Calu3 (cell line): ENCODE measurements around the gene IL13. TPM values are rescaled to one million over a fixed set of nuclear protein-coding genes. Genes with fewer than 3 reads are reported as not detected.

Experiments used
- BruUV-seq: library from RNA; stranded (reverse); fragments of 400-500 nt; replicated peaks from 2 replicates; lab custom pipeline; 2021; lab: Mats Ljungman, UMichigan
- CTCF ChIA-PET: fragments of 300-600 bp; sonication (Branson Sonifier 250); formaldehyde crosslinking; loops from one replicate; lab custom pipeline; 2022; ENCODE audit warnings: antibody characterized with exemption; lab: Charles Lee
- DNase-seq: peaks from one replicate; pipeline ENCODE4 v3.0.0; 2022
- H3K27ac Mint-ChIP-seq: one replicate; pipeline ENCODE4 v1.8.0; 2022; ENCODE audit warnings: mixed read lengths; ENCODE audit not compliant: unreplicated experiment
- H3K27me3 Mint-ChIP-seq: one replicate; pipeline ENCODE4 v1.8.0; 2022; ENCODE audit warnings: mixed read lengths; ENCODE audit not compliant: unreplicated experiment
- H3K36me3 Mint-ChIP-seq: one replicate; pipeline ENCODE4 v1.8.0; 2022; ENCODE audit warnings: mild to moderate bottlenecking, moderate library complexity, mixed read lengths; ENCODE audit not compliant: insufficient read depth, unreplicated experiment
- H3K4me1 Mint-ChIP-seq: one replicate; pipeline ENCODE4 v1.8.0; 2022; ENCODE audit warnings: mild to moderate bottlenecking, low read depth, mixed read lengths; ENCODE audit not compliant: unreplicated experiment
- H3K4me3 Mint-ChIP-seq: one replicate; pipeline ENCODE4 v1.8.0; 2022; ENCODE audit warnings: mild to moderate bottlenecking, low read depth, moderate library complexity, mixed read lengths; ENCODE audit not compliant: unreplicated experiment
- H3K9me3 Mint-ChIP-seq: one replicate; pipeline ENCODE4 v1.8.0; 2022; ENCODE audit warnings: low read depth, mixed read lengths; ENCODE audit not compliant: unreplicated experiment
- intact Hi-C: fragments of 100-400 bp; cut with micrococcal nuclease; formaldehyde crosslinking; loops from one replicate; pipeline ENCODE4 v1.10.0; 2022; ENCODE audit not compliant: unreplicated experiment
- total RNA-seq: library from RNA; stranded (reverse); gene quantifications from 2 replicates; pipeline ENCODE4 v1.2.3, GENCODE V29; 2022
- TF ChIP-seq, protein P1 (sequence below): fragments of 200-600 bp; IDR thresholded peaks from one replicate; pipeline ENCODE4 v1.8.0; 2022; ENCODE audit warnings: antibody characterized with exemption; ENCODE audit not compliant: unreplicated experiment

The IL13 gene
- total RNA-seq, 1 experiment from 2014 or later = not detected

DNA sequence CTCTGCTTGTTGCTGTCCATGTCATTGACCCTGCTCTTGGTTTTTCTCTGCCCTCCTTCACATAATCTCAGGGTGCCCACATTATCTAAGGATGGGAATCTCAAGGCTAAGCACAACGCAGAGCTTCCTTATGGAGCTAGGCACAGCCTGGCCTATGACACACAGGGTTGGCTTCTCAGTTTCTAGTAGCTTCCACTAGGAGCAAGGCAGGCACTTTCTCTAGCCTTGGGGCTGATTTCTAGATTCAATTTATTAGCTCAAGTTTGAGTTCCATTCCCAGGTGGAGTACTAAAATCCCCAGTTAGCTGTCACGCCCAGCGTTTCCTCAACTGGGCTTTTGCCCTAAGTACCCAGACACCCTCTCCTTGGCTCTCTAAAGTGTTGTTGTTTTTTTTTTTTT lies 28.2 kb downstream of the IL13 start:
- H3K9me3 Mint-ChIP-seq = no peaks in the 10 kb centered on the region
- no peak for DNase-seq
- TF ChIP-seq, protein P1, sequence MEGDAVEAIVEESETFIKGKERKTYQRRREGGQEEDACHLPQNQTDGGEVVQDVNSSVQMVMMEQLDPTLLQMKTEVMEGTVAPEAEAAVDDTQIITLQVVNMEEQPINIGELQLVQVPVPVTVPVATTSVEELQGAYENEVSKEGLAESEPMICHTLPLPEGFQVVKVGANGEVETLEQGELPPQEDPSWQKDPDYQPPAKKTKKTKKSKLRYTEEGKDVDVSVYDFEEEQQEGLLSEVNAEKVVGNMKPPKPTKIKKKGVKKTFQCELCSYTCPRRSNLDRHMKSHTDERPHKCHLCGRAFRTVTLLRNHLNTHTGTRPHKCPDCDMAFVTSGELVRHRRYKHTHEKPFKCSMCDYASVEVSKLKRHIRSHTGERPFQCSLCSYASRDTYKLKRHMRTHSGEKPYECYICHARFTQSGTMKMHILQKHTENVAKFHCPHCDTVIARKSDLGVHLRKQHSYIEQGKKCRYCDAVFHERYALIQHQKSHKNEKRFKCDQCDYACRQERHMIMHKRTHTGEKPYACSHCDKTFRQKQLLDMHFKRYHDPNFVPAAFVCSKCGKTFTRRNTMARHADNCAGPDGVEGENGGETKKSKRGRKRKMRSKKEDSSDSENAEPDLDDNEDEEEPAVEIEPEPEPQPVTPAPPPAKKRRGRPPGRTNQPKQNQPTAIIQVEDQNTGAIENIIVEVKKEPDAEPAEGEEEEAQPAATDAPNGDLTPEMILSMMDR = no peak
- no peak overlapping the region for H3K4me3 Mint-ChIP-seq
- no peaks in the 10 kb centered on the region for H3K36me3 Mint-ChIP-seq
- intact Hi-C loops = no loop called here
- no peaks in the 10 kb centered on the region for H3K4me1 Mint-ChIP-seq
- CTCF ChIA-PET = interaction anchor here (0.6 to 1.6 kb wide), 4 partner anchors 9 to 1187 kb away, joined by 3 to 5 read pairs (median 3); no protein-coding TSS in a partner anchor
- H3K27ac Mint-ChIP-seq = no peak overlapping the region
- BruUV-seq = no TSS peak
- H3K27me3 Mint-ChIP-seq = no peaks in the 10 kb centered on the region

DNA sequence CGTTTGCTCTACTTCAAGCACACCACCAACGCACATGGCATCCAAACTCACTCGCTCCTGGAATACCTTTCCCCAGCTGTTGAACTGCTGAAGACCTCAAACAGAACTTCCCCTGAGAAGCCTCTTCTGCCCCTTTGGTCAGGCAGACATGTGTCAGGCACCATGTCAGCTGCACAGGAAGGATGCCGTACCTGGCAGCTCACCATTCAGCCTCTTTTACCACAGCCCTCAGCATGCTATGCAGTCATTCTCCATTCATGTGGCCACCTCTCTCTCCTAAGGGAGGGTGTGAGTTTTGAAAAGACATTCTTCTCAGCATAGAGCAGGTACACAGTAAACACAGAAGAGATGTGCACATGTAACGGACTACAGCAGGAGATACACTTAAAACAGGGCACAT lies 30.0 kb downstream of the IL13 start:
- H3K4me1 Mint-ChIP-seq = no peaks in the 10 kb centered on the region
- no peaks in the 10 kb centered on the region for H3K36me3 Mint-ChIP-seq
- no peak overlapping the region for H3K27ac Mint-ChIP-seq
- intact Hi-C loops = no loop called here
- no peaks in the 10 kb centered on the region for H3K27me3 Mint-ChIP-seq
- CTCF ChIA-PET = no interaction called here
- DNase-seq = no peak
- TF ChIP-seq, protein P1 = no peak
- BruUV-seq = no TSS peak
- H3K9me3 Mint-ChIP-seq = no peaks in the 10 kb centered on the region
- no peak overlapping the region for H3K4me3 Mint-ChIP-seq

DNA sequence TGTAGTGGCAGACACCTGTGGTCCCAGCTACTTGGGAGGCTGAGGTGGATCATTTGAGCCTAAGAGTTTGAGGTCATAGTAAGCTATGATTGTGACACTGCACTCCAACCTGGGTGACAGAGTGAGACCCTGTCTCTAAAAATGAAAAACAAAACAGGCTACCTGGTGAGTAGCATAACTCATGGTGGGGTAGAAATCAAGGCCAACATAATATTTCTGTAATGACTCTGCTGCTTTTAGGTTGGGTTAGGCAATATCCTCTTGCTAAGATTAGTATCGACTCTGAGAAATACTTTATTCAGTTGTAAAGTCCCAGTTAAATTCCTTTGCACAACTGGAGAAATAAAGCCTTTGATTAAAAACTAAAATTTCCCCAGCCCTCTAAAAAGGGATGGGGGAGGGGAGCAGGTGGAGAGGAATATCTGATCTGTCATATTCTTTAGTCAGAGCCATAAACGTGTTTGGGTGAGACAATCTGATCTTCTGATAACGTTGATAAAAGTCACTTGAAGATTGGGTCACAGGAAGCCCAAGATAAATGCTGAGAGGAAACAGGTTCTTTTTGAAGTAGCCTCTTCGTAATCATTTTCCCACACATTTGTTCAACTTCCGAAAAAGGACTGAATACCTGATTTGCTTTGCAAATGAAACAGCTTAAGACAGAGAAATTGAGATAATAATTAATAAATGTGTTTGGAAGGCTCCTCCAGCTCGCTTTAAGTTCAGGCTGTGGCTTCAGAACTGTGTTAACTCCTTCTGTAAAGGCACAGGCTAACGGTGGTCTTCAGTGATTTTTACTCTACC lies 30.8 kb downstream of the IL13 start:
- no peak for DNase-seq
- CTCF ChIA-PET = no interaction called here

DNA sequence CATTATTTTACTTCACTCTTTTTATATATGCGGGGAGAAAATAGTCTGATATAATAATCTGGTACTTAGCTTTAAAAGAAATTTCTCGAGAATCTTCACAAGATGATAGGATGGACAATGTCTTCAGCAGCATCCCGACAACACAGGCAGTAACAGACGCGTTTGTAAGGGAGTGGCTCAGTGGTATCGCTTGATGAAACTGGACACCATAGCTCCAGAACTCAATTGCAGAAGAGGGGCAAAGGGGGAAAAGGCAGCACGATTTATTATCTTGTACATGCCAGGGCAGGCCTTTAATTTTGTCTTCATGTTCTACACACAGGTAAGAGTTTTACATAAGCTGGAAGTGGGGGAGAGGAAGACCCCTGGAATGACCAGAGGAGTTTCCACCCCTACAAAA lies 31.5 kb downstream of the IL13 start:
- no peaks in the 10 kb centered on the region for H3K27me3 Mint-ChIP-seq
- intact Hi-C loops = no loop called here
- no peaks in the 10 kb centered on the region for H3K4me1 Mint-ChIP-seq
- BruUV-seq = no TSS peak
- H3K9me3 Mint-ChIP-seq = no peaks in the 10 kb centered on the region
- CTCF ChIA-PET = no interaction called here
- no peak overlapping the region for H3K27ac Mint-ChIP-seq
- TF ChIP-seq, protein P1 = no peak
- no peaks in the 10 kb centered on the region for H3K36me3 Mint-ChIP-seq
- no peak for DNase-seq
- H3K4me3 Mint-ChIP-seq = no peak overlapping the region

More for the DNA sequence above, 30.8 kb downstream of the IL13 start:
- H3K36me3 Mint-ChIP-seq = no peaks in the 10 kb centered on the region
- intact Hi-C loops = no loop called here
- H3K4me1 Mint-ChIP-seq = no peaks in the 10 kb centered on the region
- no peak overlapping the region for H3K27ac Mint-ChIP-seq
- H3K4me3 Mint-ChIP-seq = no peak overlapping the region
- H3K9me3 Mint-ChIP-seq = no peaks in the 10 kb centered on the region
- H3K27me3 Mint-ChIP-seq = no peaks in the 10 kb centered on the region
- BruUV-seq = no TSS peak
- TF ChIP-seq, protein P1 = no peak
